ENCODE data around the gene NASP. TPM values are rescaled to one million over a fixed set of nuclear protein-coding genes. Genes with fewer than 3 reads are reported as not detected.

Gene NASP
- total and polyA plus RNA-seq, 2 of the 13 experiments (the other 11 are each of a cell fraction or from before 2014, with no cell fraction given) = 132 to 256 TPM

DNA sequence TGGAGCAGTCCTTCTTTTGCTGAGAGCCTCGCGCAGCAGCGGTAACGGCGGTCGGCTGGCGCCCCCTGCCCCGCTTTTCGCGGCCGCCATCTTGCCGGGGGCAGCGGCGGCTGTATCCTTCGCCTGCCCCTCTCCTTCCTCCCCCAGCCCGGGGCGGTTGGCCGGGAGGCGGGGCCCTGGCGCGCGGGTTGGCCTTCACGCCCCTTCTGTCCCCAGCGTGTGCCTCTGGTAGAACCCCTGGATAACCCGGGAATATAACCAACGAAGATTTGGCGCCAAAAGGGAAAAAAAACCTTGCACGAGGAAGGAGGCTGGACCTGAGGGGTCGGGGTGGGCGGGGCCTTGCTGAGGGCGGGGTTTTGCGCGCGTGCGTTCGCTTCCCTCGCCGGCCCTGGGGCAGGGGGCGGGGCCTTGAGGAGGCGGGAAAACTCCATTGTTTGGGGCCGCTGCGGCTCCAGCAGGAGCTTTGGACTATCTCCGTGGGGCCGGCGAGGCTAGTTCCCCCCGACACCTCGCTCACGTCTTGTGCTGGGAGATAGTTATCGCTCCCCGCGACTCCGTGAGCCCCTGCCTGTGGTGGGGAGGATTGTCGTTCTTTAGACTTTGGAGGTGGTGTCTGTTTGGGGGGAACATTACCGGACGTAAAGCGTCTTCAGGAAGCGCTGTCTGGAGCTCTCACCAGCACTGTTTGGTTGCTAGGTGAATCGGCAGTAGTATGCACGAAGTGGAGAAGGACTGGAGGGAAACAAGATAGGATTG is 689 bp downstream of the NASP start (continued):
- TF ChIP-seq, protein P1, sequence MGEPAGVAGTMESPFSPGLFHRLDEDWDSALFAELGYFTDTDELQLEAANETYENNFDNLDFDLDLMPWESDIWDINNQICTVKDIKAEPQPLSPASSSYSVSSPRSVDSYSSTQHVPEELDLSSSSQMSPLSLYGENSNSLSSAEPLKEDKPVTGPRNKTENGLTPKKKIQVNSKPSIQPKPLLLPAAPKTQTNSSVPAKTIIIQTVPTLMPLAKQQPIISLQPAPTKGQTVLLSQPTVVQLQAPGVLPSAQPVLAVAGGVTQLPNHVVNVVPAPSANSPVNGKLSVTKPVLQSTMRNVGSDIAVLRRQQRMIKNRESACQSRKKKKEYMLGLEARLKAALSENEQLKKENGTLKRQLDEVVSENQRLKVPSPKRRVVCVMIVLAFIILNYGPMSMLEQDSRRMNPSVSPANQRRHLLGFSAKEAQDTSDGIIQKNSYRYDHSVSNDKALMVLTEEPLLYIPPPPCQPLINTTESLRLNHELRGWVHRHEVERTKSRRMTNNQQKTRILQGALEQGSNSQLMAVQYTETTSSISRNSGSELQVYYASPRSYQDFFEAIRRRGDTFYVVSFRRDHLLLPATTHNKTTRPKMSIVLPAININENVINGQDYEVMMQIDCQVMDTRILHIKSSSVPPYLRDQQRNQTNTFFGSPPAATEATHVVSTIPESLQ (CRISPR knock-in tag; conservative IDR thresholded peaks at IDR 0.05) = no peak
- TF ChIP-seq IKZF1 (IDR thresholded peaks at IDR 0.05) = no peak
- TF ChIP-seq TARDBP (CRISPR knock-in tag; IDR thresholded peaks at IDR 0.05) = peak; percentile 72
- no peak; the same call in 1 of the 2 replicates for TF ChIP-seq KLF9 (CRISPR knock-in tag; IDR thresholded peaks at IDR 0.05; ENCODE audit: low read depth)
- no peak for TF ChIP-seq ZNF776 (CRISPR knock-in tag; IDR thresholded peaks at IDR 0.05)
- TF ChIP-seq ZNF367 (CRISPR knock-in tag; IDR thresholded peaks at IDR 0.05; ENCODE audit: borderline replicate concordance) = no peak
- TF ChIP-seq ZNF569 (CRISPR knock-in tag; IDR thresholded peaks at IDR 0.05; ENCODE audit: borderline replicate concordance) = no peak
- TF ChIP-seq CEBPG (CRISPR knock-in tag; IDR thresholded peaks at IDR 0.05) = no peak
- TF ChIP-seq, protein P2, sequence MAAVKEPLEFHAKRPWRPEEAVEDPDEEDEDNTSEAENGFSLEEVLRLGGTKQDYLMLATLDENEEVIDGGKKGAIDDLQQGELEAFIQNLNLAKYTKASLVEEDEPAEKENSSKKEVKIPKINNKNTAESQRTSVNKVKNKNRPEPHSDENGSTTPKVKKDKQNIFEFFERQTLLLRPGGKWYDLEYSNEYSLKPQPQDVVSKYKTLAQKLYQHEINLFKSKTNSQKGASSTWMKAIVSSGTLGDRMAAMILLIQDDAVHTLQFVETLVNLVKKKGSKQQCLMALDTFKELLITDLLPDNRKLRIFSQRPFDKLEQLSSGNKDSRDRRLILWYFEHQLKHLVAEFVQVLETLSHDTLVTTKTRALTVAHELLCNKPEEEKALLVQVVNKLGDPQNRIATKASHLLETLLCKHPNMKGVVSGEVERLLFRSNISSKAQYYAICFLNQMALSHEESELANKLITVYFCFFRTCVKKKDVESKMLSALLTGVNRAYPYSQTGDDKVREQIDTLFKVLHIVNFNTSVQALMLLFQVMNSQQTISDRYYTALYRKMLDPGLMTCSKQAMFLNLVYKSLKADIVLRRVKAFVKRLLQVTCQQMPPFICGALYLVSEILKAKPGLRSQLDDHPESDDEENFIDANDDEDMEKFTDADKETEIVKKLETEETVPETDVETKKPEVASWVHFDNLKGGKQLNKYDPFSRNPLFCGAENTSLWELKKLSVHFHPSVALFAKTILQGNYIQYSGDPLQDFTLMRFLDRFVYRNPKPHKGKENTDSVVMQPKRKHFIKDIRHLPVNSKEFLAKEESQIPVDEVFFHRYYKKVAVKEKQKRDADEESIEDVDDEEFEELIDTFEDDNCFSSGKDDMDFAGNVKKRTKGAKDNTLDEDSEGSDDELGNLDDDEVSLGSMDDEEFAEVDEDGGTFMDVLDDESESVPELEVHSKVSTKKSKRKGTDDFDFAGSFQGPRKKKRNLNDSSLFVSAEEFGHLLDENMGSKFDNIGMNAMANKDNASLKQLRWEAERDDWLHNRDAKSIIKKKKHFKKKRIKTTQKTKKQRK (IDR thresholded peaks at IDR 0.05; ENCODE audit: low read length) = no peak
- peak; percentile 37; the same call in 1 of the 2 replicates for TF ChIP-seq ZNF446 (CRISPR knock-in tag; IDR thresholded peaks at IDR 0.05)
- no peak for TF ChIP-seq ZNF839 (CRISPR knock-in tag; IDR thresholded peaks at IDR 0.05; ENCODE audit: borderline replicate concordance)
- TF ChIP-seq ZNF501 (CRISPR knock-in tag; IDR thresholded peaks at IDR 0.05) = no peak; the same call in 1 of the 2 replicates
- TF ChIP-seq, protein P3, sequence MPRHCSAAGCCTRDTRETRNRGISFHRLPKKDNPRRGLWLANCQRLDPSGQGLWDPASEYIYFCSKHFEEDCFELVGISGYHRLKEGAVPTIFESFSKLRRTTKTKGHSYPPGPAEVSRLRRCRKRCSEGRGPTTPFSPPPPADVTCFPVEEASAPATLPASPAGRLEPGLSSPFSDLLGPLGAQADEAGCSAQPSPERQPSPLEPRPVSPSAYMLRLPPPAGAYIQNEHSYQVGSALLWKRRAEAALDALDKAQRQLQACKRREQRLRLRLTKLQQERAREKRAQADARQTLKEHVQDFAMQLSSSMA (CRISPR knock-in tag; IDR thresholded peaks at IDR 0.05) = no peak
- TF ChIP-seq RXRA (CRISPR knock-in tag; IDR thresholded peaks at IDR 0.05) = no peak; the same call in 1 of the 2 replicates
- TF ChIP-seq SRY (CRISPR knock-in tag; IDR thresholded peaks at IDR 0.05) = no peak; the same call in 1 of the 2 replicates
- TF ChIP-seq NFE2L2 (IDR thresholded peaks at IDR 0.05; ENCODE audit: low read length) = no peak
- TF ChIP-seq ZNF230 (CRISPR knock-in tag; IDR thresholded peaks at IDR 0.05) = no peak
- TF ChIP-seq, protein P4, sequence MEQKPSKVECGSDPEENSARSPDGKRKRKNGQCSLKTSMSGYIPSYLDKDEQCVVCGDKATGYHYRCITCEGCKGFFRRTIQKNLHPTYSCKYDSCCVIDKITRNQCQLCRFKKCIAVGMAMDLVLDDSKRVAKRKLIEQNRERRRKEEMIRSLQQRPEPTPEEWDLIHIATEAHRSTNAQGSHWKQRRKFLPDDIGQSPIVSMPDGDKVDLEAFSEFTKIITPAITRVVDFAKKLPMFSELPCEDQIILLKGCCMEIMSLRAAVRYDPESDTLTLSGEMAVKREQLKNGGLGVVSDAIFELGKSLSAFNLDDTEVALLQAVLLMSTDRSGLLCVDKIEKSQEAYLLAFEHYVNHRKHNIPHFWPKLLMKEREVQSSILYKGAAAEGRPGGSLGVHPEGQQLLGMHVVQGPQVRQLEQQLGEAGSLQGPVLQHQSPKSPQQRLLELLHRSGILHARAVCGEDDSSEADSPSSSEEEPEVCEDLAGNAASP (CRISPR knock-in tag; IDR thresholded peaks at IDR 0.05; ENCODE audit: borderline replicate concordance) = no peak
- no peak for TF ChIP-seq ZNF329 (CRISPR knock-in tag; IDR thresholded peaks at IDR 0.05; ENCODE audit: low read depth)
- TF ChIP-seq, protein P5, sequence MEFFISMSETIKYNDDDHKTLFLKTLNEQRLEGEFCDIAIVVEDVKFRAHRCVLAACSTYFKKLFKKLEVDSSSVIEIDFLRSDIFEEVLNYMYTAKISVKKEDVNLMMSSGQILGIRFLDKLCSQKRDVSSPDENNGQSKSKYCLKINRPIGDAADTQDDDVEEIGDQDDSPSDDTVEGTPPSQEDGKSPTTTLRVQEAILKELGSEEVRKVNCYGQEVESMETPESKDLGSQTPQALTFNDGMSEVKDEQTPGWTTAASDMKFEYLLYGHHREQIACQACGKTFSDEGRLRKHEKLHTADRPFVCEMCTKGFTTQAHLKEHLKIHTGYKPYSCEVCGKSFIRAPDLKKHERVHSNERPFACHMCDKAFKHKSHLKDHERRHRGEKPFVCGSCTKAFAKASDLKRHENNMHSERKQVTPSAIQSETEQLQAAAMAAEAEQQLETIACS (CRISPR knock-in tag; IDR thresholded peaks at IDR 0.05) = no peak

Measured in HepG2 (cell line).